Liver (tissue), 9 donors: ENCODE results near the gene YAE1. TPM values are rescaled to one million over a fixed set of nuclear protein-coding genes. Genes with fewer than 3 reads are reported as not detected.

Experiments used
- DNase-seq: peaks from one replicate; pipeline ENCODE4 v3.0.0-alpha.2; 2017; ENCODE audit warnings: low spot score
- H3K27ac ChIP-seq, 2 donors: one replicate each; pipeline ENCODE4 v1.7.0; 2013; ENCODE audit warnings: inconsistent platforms in 2 of 2, low read length in 2 of 2, control low read depth in 1 of 2, low read depth in 1 of 2, mild to moderate bottlenecking in 1 of 2
- H3K27me3 ChIP-seq, 4 donors: one replicate each; pipeline versions ENCODE4 v1.6.1 to v1.7.0; 2013; ENCODE audit warnings: low read length in 3 of 4, inconsistent platforms in 1 of 4, mild to moderate bottlenecking in 1 of 4, moderate library complexity in 1 of 4; ENCODE audit not compliant: control insufficient read depth in 4 of 4, insufficient read depth in 4 of 4
- H3K36me3 ChIP-seq, 4 donors: one replicate each; pipeline versions ENCODE4 v1.6.1 to v1.7.0; 2013; ENCODE audit warnings: low read length in 3 of 4, mild to moderate bottlenecking in 3 of 4, low read depth in 1 of 4, moderate library complexity in 1 of 4; ENCODE audit not compliant: control insufficient read depth in 4 of 4, insufficient read depth in 3 of 4
- H3K4me1 ChIP-seq, 4 donors: one replicate each; pipeline versions ENCODE4 v1.6.1 to v1.7.0; 2013; ENCODE audit warnings: low read length in 3 of 4, mild to moderate bottlenecking in 3 of 4, moderate library complexity in 1 of 4; ENCODE audit not compliant: control insufficient read depth in 4 of 4, insufficient read depth in 4 of 4
- H3K4me3 ChIP-seq, 3 donors: one replicate each; pipeline versions ENCODE4 v1.6.1 to v1.7.0; 2013; ENCODE audit warnings: low read length in 3 of 3, control low read depth in 1 of 3, low read depth in 1 of 3, mild to moderate bottlenecking in 1 of 3
- H3K9ac ChIP-seq, 2 donors: one replicate each; pipeline ENCODE4 v1.7.0; 2013; ENCODE audit warnings: low read length in 2 of 2, mild to moderate bottlenecking in 2 of 2, moderate library complexity in 2 of 2, control low read depth in 1 of 2, low read depth in 1 of 2
- H3K9me3 ChIP-seq, 4 donors: one replicate each; pipeline versions ENCODE4 v1.6.1 to v1.7.0; 2013; ENCODE audit warnings: low read length in 3 of 4; ENCODE audit not compliant: control insufficient read depth in 4 of 4
- ATF3 ChIP-seq: IDR thresholded peaks from 2 replicates; pipeline ENCODE4 v1.6.1; 2016; ENCODE audit warnings: antibody characterized with exemption
- CTCF ChIP-seq: fragments of 150-350 bp; IDR thresholded peaks from 2 replicates; pipeline ENCODE4 v1.5.1; 2017; ENCODE audit warnings: improper control_type of control experiment, low read depth, low read length; ENCODE audit not compliant: missing input control
- EGR1 ChIP-seq, 2 donors: IDR thresholded peaks; 2 replicates each; pipeline ENCODE4 v1.6.1; 2016 to 2018; ENCODE audit warnings: antibody characterized with exemption in 2 of 2, low read depth in 2 of 2
- FOXA2 ChIP-seq: IDR thresholded peaks from 2 replicates; pipeline ENCODE4 v1.6.1; 2016; ENCODE audit warnings: antibody characterized with exemption
- GABPA ChIP-seq, 2 donors: IDR thresholded peaks in 1 of 2; conservative IDR thresholded peaks in 1 of 2; 2 replicates each; pipeline ENCODE4 v1.6.1; 2016; ENCODE audit warnings: antibody characterized with exemption in 2 of 2, mild to moderate bottlenecking in 1 of 2, moderate library complexity in 1 of 2
- HNF4A ChIP-seq, 2 donors: conservative IDR thresholded peaks; 2 replicates each; pipeline ENCODE4 v1.6.1; 2016; ENCODE audit warnings: antibody characterized with exemption in 2 of 2, mild to moderate bottlenecking in 2 of 2
- HNF4G ChIP-seq: IDR thresholded peaks from 2 replicates; pipeline ENCODE4 v1.6.1; 2016; ENCODE audit warnings: antibody characterized with exemption
- JUND ChIP-seq, 2 donors: IDR thresholded peaks; 2 replicates each; pipeline ENCODE4 v1.6.1; 2016; ENCODE audit warnings: antibody characterized with exemption in 2 of 2
- RAD21 ChIP-seq, 2 donors: IDR thresholded peaks; 2 replicates each; pipeline ENCODE4 v1.6.1; 2016; ENCODE audit warnings: antibody characterized with exemption in 2 of 2, mild to moderate bottlenecking in 2 of 2
- RXRA ChIP-seq, 2 donors: IDR thresholded peaks; 2 replicates each; pipeline ENCODE4 v1.6.1; 2017 to 2018; ENCODE audit warnings: antibody characterized with exemption in 2 of 2, mild to moderate bottlenecking in 1 of 2
- SP1 ChIP-seq: IDR thresholded peaks from 2 replicates; pipeline ENCODE4 v1.6.1; 2018; ENCODE audit warnings: antibody characterized with exemption, mild to moderate bottlenecking
- TAF1 ChIP-seq: conservative IDR thresholded peaks from 2 replicates; pipeline ENCODE4 v1.6.1; 2016; ENCODE audit warnings: antibody characterized with exemption, mild to moderate bottlenecking
- ZBTB33 ChIP-seq: IDR thresholded peaks from 2 replicates; pipeline ENCODE4 v1.6.1; 2016; ENCODE audit warnings: antibody characterized with exemption
- WGBS: extraction: QIAGEN DNeasy Blood & Tissue Kit; methylation state at CpG from one replicate; pipeline ENCODE4 v1.1.7; 2013; 5-methylcytosine and 5-hydroxymethylcytosine counted together
- polyA plus RNA-seq, 2 donors: library from polyadenylated mRNA; stranded (reverse) in 1 of 2; unstranded in 1 of 2; fragments of 200-250 nt in 1 of 2; fragments of >200 nt in 1 of 2; fragmentation: Nextera tagmentation in 1 of 2; extraction: Ambion mirVana in 1 of 2; gene quantifications; one replicate each; pipeline versions ENCODE4 v1.2.1 to v1.2.3, GENCODE V29; 2013 to 2015
- total RNA-seq, 2 donors: library from RNA; depleted of rRNA; stranded (reverse); fragments of >200 nt; gene quantifications; one replicate each; pipeline ENCODE4 v1.2.3, GENCODE V29; 2014
- TF ChIP-seq, protein P1 (sequence below): IDR thresholded peaks from 2 replicates; pipeline ENCODE4 v1.6.1; 2016; ENCODE audit warnings: antibody characterized with exemption
- donor health status: healthy.
- donor health status: healthy.
- donor health status: healthy.
- donor health status: healthy.
- donor health status: healthy.

The YAE1 gene
- total and polyA plus RNA-seq, 4 donors: 6.7 to 12.0 (median 9.9) TPM

GRCh38 chr7:39557911-39558310 is 8.3 kb upstream of the YAE1 start (continued):
- TF ChIP-seq ZBTB33: no peak
- no peak for TF ChIP-seq JUND (IDR thresholded peaks at IDR 0.05)
- TF ChIP-seq FOXA2: no peak
- no peak for TF ChIP-seq HNF4A (conservative IDR thresholded peaks at IDR 0.05)
- TF ChIP-seq, protein P1, sequence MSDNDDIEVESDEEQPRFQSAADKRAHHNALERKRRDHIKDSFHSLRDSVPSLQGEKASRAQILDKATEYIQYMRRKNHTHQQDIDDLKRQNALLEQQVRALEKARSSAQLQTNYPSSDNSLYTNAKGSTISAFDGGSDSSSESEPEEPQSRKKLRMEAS: no peak
- no peak for TF ChIP-seq EGR1 (IDR thresholded peaks at IDR 0.05; ENCODE audit: low read depth in 2 of 2)
- no peak for TF ChIP-seq ATF3

- H3K4me3 ChIP-seq: no peak overlapping the region
- H3K9me3 ChIP-seq: no peaks in the 10 kb centered on the region
- no peaks in the 10 kb centered on the region for H3K27me3 ChIP-seq
- H3K4me1 ChIP-seq: peaks cover 0 to under 1% (median 0%) of the 10 kb centered on the region in 4 donors
- WGBS: 70% methylated on average over 1 of the region's 1 CpG
- TF ChIP-seq, protein P1: no peak
- TF ChIP-seq RAD21 (IDR thresholded peaks at IDR 0.05) (no peak), GABPA (IDR thresholded peaks at IDR 0.05 in 1 of 2, conservative IDR thresholded peaks at IDR 0.05 in 1 of 2) (no peak), FOXA2 (no peak), HNF4G (no peak), TAF1 (no peak), RXRA (IDR thresholded peaks at IDR 0.05) (no peak), ATF3 (no peak), CTCF (no peak), SP1 (no peak), ZBTB33 (no peak)
- H3K9ac ChIP-seq: no peak overlapping the region
- DNase-seq: no peak
- no peaks in the 10 kb centered on the region for H3K36me3 ChIP-seq
- no peak overlapping the region for H3K27ac ChIP-seq
Measured at GRCh38 chr7:39560408-39560807, 5.8 kb upstream of the YAE1 start.
